Fibroblast of upper back skin (primary cell): ENCODE data around the gene PDIA5.

Experiments
- DNase-seq: peaks from one replicate; pipeline ENCODE4 v3.0.0-alpha.2; 2013

The PDIA5 gene

DNA sequence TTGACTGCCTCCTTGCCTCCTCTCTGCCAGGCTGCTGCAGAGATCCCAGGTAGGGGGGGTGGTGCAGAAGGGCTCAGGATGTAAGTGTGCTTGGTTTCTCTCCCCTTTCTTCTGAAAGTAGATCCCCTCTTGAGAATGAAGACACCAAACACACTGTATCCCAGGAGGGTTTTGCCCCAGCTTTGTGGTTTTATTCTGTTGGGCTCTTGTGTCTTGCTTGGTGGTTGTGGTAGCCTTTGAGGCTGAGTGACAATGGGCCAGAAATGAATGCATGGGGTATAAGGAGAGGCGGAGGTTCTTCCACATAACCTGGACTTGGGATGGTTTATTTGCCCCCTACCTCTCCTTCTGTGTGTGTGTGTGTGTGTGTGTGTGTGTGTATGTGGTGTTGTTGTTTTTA lies 5.7 kb downstream of the PDIA5 start:
- no peak for DNase-seq

DNA sequence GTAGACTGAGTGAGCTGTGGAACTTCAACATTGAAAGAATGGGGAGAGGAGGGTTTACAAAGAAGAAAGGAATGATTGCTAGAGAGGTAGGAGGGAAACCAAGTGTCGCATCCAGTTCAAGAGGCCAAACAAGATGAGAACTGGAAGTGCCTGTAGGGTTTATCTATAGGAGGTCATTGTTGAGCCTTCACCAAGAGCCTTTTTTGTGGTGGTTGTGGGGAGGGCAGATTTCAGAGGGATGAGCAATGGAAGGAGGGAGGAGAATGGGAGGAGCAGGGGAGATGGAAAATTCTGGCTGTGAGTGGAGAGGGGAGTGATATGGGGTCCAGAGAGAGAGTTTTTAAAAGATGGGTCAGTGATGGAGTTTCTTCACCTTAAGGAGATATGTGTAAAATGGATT lies 8.5 kb downstream of the PDIA5 start:
- DNase-seq: no peak

DNA sequence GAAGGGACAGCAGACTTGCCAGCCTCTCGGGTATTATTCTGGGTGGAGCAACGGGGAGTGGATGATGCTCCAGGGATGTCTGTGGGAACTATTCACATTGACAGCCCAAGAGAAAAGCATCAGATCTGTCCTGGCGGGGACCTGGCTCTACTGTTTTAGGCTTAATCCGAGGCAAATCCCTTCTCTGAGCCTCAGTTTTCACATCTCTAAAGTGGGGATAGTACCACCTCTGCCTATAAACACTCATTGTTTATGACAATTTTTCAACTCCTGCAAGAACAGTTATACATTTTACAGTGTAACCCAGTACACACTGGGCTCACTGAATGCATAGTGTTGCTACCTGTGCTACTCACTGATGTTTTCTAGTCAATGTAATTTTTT lies 9.3 kb downstream of the PDIA5 start:
- DNase-seq: no peak

DNA sequence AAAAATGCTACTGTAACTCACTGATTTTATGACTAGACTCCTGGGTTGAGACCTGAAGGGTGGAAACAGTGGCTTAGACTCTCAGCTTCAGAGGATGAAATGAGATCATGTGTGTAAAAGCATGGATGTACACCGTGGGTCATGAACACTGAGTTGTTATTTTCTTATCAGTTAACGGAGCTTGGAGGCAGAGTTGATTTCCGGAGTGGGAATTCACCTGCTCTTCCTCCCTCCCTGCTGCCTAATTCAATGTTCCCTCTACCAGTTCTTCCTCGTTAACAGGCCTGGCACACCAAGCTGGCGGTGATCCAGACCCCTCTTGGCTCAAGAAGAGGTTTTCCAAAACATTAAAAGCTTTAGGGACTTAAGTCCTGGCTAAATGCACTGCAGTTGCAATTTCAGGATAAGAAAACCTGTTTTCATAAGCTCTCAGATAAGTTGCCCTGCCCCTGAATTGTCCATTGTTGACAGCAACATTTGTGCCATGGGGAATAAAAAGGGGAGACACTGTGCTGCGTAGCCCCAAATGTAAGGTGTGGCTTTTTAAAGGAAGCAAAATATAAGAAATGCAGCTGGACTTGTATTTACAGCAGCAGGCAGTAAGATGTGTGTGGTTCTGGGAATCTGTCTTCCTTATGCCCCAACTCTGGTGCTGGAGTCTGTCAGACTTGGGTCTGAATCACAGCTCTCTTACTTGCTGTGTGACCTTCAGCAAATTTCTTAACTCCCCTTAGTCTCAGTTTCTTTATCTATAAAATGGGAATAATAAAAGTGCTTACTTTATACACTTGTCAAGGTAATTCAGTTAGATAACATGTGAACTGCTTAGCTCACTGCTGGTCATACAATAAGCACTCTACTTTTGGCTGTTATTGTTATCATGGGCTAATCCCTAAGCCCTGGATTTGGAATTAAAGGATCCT lies 9.9 kb downstream of the PDIA5 start:
- DNase-seq: no peak

DNA sequence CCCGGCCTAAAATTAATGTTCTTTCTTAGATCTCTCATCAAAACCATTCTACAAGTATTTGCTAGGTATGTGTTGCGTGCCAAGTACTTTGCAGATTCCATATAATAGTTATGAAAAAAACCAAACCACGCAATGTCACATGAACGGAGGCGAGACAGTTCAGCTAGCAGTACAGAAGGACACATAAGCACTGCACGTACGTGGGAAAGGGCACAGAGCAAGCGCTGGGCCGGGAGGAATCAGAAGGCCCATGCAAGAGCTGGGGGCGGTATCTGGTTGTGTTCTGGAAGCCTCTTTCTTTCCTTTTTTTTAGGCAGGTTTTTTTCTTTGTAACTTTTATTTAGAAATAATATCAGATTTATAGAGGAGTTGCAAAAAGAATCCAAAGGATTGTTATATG lies 11.3 kb downstream of the PDIA5 start:
- no peak for DNase-seq

DNA sequence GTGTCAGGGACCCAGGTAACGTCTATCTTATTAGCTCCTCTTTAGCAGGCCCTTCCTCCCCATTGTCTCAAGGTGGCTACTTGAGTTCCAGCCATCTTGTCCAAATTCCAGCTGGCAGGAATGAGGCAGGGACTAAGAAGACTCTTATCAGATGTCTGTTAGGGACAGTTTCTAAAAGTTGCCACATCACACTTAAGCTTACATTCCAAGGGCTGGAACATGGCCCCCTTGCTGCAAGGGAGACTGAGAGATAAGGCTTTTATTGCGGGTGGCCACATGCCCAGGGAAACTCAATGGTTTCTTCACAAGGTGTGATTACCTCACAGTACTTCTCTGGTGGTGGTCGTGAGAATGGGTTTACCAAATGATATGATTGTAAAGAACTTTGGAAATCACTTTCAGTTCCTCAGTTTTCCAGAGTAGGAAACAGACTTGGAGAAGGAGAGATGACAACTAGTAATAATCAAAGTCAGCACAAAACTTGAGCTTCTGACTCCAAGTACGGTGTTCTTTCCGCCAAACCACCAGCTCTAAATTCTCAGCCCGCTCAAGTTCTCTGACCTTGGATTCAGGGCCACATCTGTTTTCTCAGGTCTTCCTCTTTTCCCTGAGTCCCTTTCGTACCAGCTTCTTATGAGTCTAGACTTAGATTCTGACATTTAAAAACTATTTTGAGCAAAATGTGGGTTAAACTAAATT lies 14.2 kb downstream of the PDIA5 start:
- DNase-seq: no peak

DNA sequence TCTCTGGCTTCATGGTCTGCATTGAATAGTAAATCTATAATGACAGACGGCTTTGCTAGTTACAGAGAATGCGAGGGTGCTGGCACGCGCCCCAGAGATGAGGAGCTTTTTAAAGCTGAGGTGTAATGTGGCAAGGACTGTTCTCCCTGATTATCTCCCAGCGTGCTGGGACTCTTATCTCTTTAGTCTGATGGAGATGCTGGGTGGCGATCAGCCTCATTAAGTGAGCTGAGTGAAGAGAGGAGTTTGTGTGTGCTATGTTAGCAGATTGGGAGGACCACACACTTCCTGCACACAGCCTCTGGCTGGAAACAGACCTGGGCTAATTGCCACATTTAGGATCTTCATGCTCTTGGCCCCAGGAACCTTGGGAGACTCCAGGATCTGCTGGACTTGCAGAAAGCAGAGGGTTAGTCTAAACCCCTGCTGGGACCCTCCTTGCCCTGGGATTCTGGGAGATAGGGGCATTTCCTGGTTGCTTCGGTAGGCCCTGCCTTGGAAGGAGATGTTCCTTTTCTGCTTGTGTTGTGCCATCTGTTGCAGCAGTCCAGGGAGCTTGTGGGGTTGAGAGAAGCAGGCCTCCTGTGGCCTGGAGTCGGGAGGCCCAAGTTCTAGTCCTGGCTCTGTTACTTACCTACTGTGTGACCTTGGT lies 15.0 kb downstream of the PDIA5 start:
- peak; percentile 39 for DNase-seq

DNA sequence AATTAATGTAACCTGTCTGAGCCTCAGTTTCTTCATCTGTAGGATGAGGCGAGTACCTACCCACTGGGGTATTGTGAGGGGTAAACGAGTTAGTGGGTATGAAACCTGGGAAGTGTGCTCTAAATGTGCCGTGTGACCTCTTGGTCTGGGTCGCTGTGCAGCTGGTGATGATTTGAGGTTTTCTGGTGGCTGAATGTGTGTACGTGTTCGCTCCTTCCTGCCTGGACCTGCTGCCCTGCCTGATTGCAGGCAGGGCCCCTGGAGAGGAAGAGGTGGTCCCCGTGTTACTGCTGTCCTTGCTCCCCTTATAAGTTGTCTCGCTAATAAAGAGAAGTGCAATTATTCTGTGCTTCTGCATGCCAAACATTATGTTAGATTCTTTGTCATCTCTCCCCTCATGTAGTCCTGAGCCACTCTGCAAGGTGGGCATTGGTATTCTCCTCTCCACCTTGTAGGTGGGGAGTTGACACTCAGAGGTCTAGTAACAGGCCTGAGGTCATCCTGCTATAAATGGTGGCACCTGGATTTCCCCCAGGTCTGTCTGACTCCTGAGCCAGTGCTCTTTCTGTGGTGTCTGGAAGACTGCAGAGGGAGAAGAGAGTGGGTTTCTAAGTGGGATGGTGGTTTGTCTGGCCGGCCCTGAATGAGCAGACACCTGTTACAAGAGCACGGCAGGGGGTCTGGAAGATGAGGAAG lies 15.7 kb downstream of the PDIA5 start:
- DNase-seq: no peak

DNA sequence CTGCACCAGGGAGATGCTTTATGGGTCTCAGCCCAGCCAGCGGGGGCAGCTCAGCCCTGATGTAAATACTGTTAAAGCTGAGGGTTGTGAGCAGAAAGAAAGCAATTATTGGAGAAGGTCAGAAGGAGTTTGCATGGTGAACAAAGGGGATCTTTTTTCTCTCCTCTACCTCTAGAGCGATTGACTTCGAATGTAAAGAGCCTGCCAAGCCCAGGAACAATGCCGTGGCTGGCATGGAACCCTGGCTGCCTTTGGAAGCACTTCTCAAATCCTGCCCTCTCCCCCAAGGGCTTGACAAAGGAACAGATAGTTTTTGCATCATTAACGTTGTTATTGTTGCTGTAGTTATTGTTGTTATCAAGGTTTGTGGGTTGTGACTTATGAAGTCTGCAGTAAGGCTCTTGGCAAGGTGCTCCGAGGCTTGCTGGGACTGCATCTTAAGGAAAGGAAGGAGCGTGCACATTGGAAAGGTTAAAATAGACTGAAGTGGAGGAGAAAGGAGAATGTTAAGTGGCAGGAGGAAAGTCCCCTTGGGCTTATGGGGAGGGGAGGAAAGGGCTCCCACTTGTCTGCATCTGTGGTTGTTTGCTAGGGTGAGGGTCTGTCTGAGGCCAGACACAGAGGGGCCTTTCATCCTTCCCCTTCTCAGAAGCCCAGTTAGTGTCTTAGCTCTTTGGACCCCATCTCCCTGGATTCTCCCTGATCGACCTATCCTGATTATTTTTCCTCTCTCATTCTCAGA lies 16.7 kb downstream of the PDIA5 start:
- DNase-seq: no peak

DNA sequence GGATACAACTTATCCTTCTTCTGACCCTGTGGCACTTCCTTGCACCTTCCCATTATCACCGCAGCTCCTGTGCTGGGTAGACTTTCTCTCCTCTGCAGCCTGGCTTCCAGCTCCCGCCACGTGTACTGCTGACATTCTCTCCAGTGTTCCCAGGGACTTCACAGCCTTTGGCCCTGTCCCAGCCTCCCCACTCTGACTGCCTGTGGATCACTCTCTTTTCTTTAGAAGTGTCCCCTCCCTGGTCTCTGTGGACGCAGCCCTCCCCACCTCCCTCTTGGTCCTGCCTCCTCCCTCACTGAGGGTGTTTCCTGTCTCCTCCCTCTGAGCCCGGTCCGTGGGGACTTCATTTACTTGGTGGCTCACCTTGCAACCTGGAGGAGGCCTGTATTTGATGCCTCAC lies 17.4 kb downstream of the PDIA5 start:
- DNase-seq: no peak

DNA sequence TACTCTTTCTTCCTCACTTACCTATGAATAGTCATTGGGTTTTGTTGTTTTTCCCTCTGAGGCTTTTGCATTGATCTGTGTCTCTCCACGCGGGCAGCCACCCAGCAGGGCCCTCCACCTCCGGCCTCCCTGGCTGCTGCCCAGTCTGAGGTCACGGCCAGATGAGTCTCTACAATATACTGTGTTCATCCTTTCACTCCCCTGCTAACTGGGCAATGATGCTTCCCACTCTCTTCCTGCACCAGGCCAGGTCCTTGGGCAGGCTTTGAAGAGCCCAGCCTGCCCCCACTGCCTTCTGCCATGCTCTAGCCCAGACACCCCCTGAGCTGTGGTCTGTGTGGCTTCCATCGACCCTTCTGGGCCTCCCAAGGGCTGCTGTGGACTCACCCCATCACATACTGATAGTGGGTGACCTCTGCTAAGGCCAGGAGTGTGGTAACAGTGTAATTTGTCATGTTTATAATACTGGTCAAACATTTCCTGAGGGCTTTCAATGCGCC lies 18.0 kb downstream of the PDIA5 start:
- DNase-seq: no peak

DNA sequence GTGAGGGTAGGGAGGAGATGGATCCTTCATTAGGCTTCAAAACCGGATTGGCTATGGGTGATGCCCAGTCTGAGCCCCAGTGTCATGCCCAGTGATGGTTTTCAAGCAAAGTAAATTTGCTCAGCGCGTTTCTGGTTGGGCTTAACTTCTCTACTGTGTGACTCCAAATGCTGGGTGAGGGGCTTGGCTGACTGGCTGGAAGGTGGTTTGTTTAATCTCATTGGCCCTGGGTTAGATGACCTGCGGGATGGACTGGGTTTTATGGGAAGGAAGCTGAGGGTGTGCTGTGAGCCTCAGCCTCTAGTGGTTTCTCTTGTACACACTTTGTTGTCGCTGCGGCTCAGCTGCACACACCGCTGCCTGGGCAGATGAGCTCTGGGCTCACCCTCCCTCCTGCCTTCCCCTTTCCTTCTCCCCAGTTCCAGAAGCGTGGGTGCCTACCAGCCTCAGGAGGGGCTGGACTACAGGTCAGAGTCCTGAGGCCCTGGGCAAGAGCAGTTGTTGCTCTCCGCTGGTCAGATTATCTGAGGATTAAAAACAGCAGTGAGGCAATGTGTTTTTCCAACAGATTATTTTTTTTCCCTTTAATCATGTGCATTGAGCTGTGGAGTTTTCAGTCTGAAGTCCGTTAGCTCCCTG lies 18.6 kb downstream of the PDIA5 start:
- no peak for DNase-seq

DNA sequence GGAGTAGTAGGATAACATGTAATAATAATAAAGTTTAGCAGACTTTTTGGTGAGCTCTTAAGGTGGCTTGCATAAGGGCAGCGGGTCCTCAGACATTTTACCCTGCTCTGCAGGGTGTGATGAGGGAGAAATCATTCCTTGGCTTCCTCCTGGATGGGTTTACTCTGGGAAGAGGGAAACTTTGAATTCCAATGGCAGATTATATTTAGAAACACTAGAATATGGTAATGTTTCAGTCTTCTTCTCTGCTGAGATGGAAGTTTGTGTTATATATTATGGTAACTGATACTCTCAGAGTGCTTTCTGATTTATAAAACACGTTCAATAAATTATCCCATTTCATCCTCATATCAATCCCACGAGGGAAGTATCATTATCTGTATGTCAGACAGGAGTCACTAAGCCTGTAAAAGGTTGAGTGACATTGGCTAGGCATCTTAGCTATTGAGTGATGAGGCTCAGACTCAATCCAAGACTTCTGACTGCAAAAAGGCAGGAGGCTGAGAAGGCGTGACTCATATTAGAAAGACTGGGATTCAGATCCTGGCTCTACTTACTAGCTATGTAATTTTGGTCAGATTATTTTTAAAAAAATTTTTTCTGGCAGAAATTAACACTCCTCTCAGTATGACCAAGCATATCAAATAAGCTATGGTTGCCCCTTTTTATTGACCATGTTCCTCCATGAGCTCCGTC lies 19.3 kb downstream of the PDIA5 start:
- DNase-seq: peak; percentile 33

DNA sequence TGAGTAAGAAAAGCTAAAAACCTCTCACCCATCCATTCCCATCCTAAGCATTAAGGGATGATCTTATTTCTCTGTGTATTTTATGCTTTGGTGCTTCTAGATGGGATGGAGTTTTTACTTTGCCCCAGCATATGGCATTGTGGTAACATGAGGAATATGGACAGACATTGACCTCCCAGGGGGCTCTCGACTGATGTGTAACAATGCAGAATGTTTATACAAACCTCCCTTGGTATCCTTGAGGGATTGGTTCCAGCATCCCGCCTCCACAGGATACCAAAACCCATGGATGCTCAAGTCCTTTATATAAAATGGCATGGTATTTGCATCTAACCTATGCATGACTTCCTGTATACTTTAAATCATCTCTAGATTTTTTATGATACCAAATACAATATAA lies 21.6 kb downstream of the PDIA5 start:
- DNase-seq: no peak

DNA sequence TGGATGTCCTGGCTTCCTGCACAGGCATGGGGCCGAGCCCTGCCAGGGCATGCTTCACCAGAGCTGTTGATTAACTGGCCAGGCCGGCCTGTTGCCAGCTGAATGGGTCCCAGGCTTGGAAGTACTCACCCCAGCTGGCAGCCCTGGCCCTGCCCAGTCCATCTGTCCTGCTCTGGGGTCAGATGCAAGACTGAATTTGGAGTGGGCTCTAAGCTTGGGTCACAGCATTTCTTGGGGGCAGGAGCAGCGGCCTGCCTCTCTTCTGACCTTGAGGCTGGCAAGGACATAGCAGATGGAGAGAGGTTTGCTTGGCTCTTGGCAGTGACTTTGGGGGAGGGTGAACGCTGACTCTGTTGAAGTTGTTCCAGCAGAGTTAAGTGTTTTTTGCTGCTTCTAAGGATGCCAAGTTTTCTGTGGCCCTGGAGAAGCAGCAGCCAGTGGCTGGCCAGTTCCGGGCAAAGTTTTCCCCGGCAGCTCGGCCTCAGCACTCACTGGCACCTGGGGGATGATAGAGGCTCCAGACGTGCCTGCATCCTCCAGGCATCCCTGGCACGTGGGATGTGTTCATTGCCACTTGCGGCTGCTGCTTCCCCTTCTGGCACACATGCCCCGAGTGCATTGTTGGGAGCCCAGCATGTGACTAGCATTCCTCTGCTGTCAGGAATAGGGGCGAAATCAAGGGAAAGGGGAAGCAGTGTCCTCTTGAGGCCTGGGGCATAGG lies 22.9 kb downstream of the PDIA5 start:
- no peak for DNase-seq

DNA sequence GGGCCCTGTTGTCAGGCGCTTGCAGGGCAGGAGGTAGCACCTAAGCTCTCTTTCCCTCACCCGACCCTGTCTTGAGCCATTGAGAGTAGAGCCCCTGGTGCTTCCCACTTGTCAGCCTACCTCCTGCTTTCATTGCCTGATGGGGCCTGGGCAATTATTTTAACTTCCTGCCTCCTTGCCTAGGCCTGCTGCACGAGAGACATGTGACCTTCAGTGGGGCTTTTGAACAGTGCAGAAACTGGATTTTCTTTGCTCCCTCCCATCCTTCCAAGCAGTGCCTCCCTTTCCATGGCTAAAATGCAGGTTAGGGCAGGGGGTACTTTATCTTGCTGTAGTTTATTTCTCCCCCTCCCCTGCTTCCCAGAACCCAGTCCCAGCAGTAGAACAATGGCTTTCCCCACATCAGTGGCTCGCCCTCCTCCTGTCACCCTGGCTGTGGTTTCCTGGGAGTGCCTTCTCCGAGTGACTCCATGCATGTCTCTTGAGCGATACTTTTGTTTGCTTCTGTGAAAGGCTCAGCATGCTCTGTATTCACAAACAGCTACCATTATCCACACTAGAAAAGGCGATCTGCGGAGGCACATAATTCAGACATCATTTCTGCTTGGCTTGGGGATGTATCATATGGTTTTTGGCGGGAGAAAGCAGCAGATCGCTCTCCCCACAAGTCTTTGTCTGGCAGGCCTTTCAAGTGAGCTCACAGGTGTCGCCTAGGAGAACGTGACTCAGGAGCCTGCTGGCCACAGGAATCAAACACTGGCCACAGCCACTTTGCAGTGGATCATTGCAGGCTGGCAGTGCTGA lies 24.1 kb downstream of the PDIA5 start:
- DNase-seq: no peak

DNA sequence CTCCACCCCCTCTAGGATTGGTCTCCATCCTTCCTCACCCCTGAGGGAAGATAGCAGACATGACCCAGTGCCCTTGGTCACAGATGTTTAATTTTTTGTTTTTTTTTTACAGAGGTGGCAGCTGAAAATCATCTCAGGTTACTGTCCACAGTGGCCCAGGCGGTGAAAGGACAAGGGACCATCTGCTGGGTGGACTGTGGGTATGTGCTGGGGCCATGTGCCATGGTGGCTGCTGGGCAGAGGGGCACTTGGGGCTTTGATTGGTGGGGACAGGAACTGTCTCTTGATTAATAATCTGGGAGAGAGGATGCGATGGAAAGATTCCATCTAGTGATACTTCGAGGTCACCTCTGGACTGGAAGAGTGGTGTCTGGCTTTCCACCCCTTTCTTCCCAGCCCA lies 25.4 kb downstream of the PDIA5 start:
- DNase-seq: no peak

DNA sequence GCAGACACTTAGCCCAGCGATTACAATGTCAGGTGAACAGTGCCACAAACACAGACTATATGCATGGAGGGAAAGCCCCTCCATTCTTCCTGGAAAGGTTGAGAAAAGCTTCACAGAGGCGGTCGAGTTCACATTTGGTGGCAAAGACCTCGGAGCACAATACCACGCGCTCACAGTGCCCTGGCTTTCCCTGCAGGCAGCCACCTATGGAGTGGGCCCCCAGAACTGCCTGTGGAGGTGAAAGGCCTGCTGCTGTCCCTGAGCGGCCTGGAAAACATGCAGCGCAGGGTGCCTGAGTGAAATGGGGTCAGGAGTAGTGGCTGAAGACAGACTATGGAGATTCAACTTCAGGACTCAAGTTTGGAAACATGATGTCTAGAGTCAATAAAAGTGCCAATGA lies 26.9 kb downstream of the PDIA5 start:
- no peak for DNase-seq

DNA sequence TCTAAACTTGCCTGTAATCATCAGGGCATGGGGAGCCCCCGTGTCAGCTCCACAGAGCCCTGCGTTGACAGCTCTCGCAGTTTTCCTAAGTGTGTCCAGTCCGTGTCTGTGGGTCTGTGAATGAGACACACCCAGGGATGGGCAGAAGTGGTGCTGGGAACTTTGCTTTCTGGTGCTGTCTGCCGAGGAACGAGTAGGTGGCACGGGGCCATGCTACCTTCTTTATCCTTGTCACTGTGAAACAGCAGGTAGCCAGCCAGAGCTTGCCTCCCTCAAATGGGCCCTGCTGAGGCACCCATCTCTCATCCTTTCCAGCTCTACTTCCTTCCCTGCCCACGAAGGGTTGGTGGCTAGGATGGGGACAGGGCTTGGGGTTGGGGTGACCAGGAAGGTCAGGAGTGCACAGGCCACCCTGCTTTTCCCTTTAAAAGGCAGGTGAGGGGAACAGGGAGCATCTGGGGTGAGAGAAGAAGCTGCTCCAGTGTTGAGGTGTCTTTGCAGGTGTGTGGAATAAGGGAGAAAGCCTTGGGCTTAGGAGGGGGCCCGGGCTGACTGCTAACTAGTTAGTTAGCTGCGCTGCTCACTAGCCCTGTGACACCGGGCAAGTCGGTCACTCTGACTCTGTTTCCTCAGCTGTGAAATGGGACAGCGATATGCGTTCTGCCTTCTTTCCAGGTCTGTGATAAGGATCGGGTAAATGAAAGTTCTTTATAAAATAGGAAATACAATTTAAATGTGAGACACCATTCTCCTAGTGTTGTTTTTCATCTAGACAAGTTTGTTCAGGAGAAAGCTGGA lies 27.9 kb downstream of the PDIA5 start:
- DNase-seq: no peak
